ENCODE data around the gene ARID1B.

The ARID1B gene

GRCh38 chr6:157225575-157225995 lies 448.4 kb downstream of the ARID1B start:
- no peak overlapping the region for H3K27ac ChIP-seq (ENCODE audit: extremely low read depth, low read depth, low read length)
- H3K9me3 ChIP-seq (ENCODE audit: control insufficient read depth, insufficient read depth, low read depth, low read length): no peaks in the 10 kb centered on the region
- H3K4me3 ChIP-seq (ENCODE audit: low read depth, low read length): no peak overlapping the region
- POLR2A ChIA-PET: no interaction called here
- H3K36me3 ChIP-seq (ENCODE audit: control insufficient read depth in 2 of 2, insufficient read depth in 1 of 2, low read length in 2 of 2): no peaks in the 10 kb centered on the region
- peak; percentile 46 for TF ChIP-seq ZNF585B (tag by site-specific recombination; IDR thresholded peaks at IDR 0.05)
- TF ChIP-seq SP3 (tag by site-specific recombination; IDR thresholded peaks at IDR 0.05): no peak
- no peak for TF ChIP-seq ZNF362 (tag by site-specific recombination; IDR thresholded peaks at IDR 0.05)
- TF ChIP-seq ZBTB44 (tag by site-specific recombination; IDR thresholded peaks at IDR 0.05): no peak
- TF ChIP-seq ZNF280D (tag by site-specific recombination; IDR thresholded peaks at IDR 0.05): no peak
- no peak for TF ChIP-seq KLF8 (tag by site-specific recombination; IDR thresholded peaks at IDR 0.05)
- TF ChIP-seq GLI2 (tag by site-specific recombination; IDR thresholded peaks at IDR 0.05; ENCODE audit: borderline replicate concordance, low read depth): no peak
- TF ChIP-seq WT1 (tag by site-specific recombination; IDR thresholded peaks at IDR 0.05): no peak
- TF ChIP-seq SP2 (tag by site-specific recombination; IDR thresholded peaks at IDR 0.05): no peak
- H3K4me1 ChIP-seq (ENCODE audit: control insufficient read depth, insufficient read depth, low read length): no peaks in the 10 kb centered on the region
- CTCF ChIA-PET: interaction anchor here (0.6 kb wide), 1 partner anchor 98 kb away, joined by 5 read pairs; no protein-coding TSS in a partner anchor

- Histone ChIP-seq H3K4me1 (ENCODE audit: control insufficient read depth, insufficient read depth, low read length) (no peaks in the 10 kb centered on the region), H3K4me3 (ENCODE audit: low read depth, low read length) (no peak overlapping the region), H3K9me3 (ENCODE audit: control insufficient read depth, insufficient read depth, low read depth, low read length) (no peaks in the 10 kb centered on the region), H3K36me3 (ENCODE audit: control insufficient read depth in 2 of 2, insufficient read depth in 1 of 2, low read length in 2 of 2) (no peaks in the 10 kb centered on the region), H3K27ac (ENCODE audit: extremely low read depth, low read depth, low read length) (no peak overlapping the region)
- POLR2A ChIA-PET: no interaction called here
- CTCF ChIA-PET: interaction anchor here (0.6 kb wide), 2 partner anchors 30 to 99 kb away, joined by 3 to 5 read pairs; no protein-coding TSS in a partner anchor
- peak; percentile 95; the same call in 1 of the 2 replicates for TF ChIP-seq MZF1 (tag by site-specific recombination; IDR thresholded peaks at IDR 0.05; ENCODE audit: borderline replicate concordance)
- no peak for TF ChIP-seq SCRT1 (tag by site-specific recombination; IDR thresholded peaks at IDR 0.05; ENCODE audit: borderline replicate concordance)
Observed at GRCh38 chr6:157226026-157226625, 448.9 kb downstream of the ARID1B start.

- TF ChIP-seq ZNF362 (tag by site-specific recombination; IDR thresholded peaks at IDR 0.05) (no peak), ZNF596 (tag by site-specific recombination; IDR thresholded peaks at IDR 0.05) (no peak), OSR2 (tag by site-specific recombination; IDR thresholded peaks at IDR 0.05) (no peak), ZNF174 (tag by site-specific recombination; IDR thresholded peaks at IDR 0.05) (no peak), ZNF223 (tag by site-specific recombination; IDR thresholded peaks at IDR 0.05) (no peak), KLF10 (tag by site-specific recombination; IDR thresholded peaks at IDR 0.05) (no peak), ZNF274 (IDR thresholded peaks at IDR 0.05; ENCODE audit: low read length) (no peak), ZNF274 (tag by site-specific recombination; IDR thresholded peaks at IDR 0.05; ENCODE audit: borderline replicate concordance) (no peak), SCRT1 (tag by site-specific recombination; IDR thresholded peaks at IDR 0.05; ENCODE audit: borderline replicate concordance) (no peak), ZNF48 (tag by site-specific recombination; IDR thresholded peaks at IDR 0.05) (no peak), ZNF600 (tag by site-specific recombination; IDR thresholded peaks at IDR 0.05) (no peak)
- H3K36me3 ChIP-seq (ENCODE audit: control insufficient read depth in 2 of 2, insufficient read depth in 1 of 2, low read length in 2 of 2): no peaks in the 10 kb centered on the region
- no peak overlapping the region for H3K27ac ChIP-seq (ENCODE audit: extremely low read depth, low read depth, low read length)
- H3K9me3 ChIP-seq (ENCODE audit: control insufficient read depth, insufficient read depth, low read depth, low read length): no peaks in the 10 kb centered on the region
- POLR2A ChIA-PET: no interaction called here
- CTCF ChIA-PET: interaction anchor here (0.6 kb wide), 1 partner anchor 29 kb away, joined by 3 read pairs; no protein-coding TSS in a partner anchor
- no peak overlapping the region for H3K4me3 ChIP-seq (ENCODE audit: low read depth, low read length)
- no peaks in the 10 kb centered on the region for H3K4me1 ChIP-seq (ENCODE audit: control insufficient read depth, insufficient read depth, low read length)
Observed at GRCh38 chr6:157226761-157227160, 449.6 kb downstream of the ARID1B start.

Data from HEK293 (cell line).